GM12878 (cell line): ENCODE results near the gene ADGRE1. TPM values are rescaled to one million over a fixed set of nuclear protein-coding genes. Genes with fewer than 3 reads are reported as not detected.

Source experiments
- ATAC-seq: fragments of 200-7000 bp; cut with Tn5 transposase; 3 replicates; pipeline ENCODE4 v1.9.1; 2020; ENCODE audit warnings: mild to moderate bottlenecking, moderate library complexity
- BruUV-seq: library from RNA; stranded (reverse); fragments of 400-500 nt; replicated peaks from 2 replicates; lab custom pipeline; 2021; lab: Mats Ljungman, UMichigan
- CTCF ChIA-PET: fragments of 300-600 bp; sonication (Branson Sonifier 250); formaldehyde crosslinking; extraction: SDS; loops from one replicate; lab custom pipeline; 2021; ENCODE audit warnings: inconsistent platforms; lab: Yijun Ruan, JAX
- POLR2A ChIA-PET: fragments of 350-600 bp; formaldehyde crosslinking; extraction: SDS; loops from one replicate; lab custom pipeline; 2021; ENCODE audit warnings: inconsistent platforms; lab: Charles Lee
- RAD21 ChIA-PET: fragments of 300-600 bp; sonication (Branson Sonifier 250); formaldehyde crosslinking; loops from one replicate; lab custom pipeline; 2023; ENCODE audit warnings: antibody characterized with exemption; ENCODE audit not compliant: unreplicated experiment; lab: Charles Lee
- SMC1A ChIA-PET: fragments of 300-600 bp; sonication (Branson Sonifier 250); formaldehyde crosslinking; loops from one replicate; lab custom pipeline; 2023; ENCODE audit not compliant: unreplicated experiment, uncharacterized antibody; lab: Charles Lee
- DNase-seq: peaks from one replicate; pipeline ENCODE4 v3.0.0-alpha.2; 2011; ENCODE audit warnings: low read depth, low spot score
- FAIRE-seq: peaks from 3 replicates; lab custom pipeline; 2011; peaks lifted over from hg19 to GRCh38; lab: Jason Lieb, UNC
- H2AFZ ChIP-seq: 2 replicates; pipeline ENCODE4 v1.6.0; 2011; ENCODE audit warnings: low read depth, low read length, control low read depth; ENCODE audit not compliant: control insufficient read depth
- H3K27ac ChIP-seq: 2 replicates; pipeline ENCODE4 v1.5.1; 2011; ENCODE audit warnings: control low read depth; ENCODE audit not compliant: control insufficient read depth, insufficient read depth
- H3K27me3 ChIP-seq, 2 experiments: replicated peaks in 1 of 2; 2 replicates each; pipeline versions ENCODE4 v1.6.0 to v1.6.1; 2011; ENCODE audit warnings: low read length in 1 of 2; ENCODE audit not compliant: control insufficient read depth in 2 of 2, insufficient read depth in 2 of 2
- H3K36me3 ChIP-seq, 2 experiments: 2 replicates each; pipeline ENCODE4 v1.5.1; 2011; ENCODE audit warnings: low read length in 1 of 2; ENCODE audit not compliant: control insufficient read depth in 2 of 2, insufficient read depth in 2 of 2
- H3K4me1 ChIP-seq: 2 replicates; pipeline ENCODE4 v1.6.1; 2011; ENCODE audit warnings: mild to moderate bottlenecking, low read length, moderate library complexity, mixed read lengths; ENCODE audit not compliant: control insufficient read depth, insufficient read depth
- H3K4me2 ChIP-seq: 2 replicates; pipeline ENCODE4 v1.6.0; 2011; ENCODE audit warnings: control low read depth; ENCODE audit not compliant: control insufficient read depth, insufficient read depth
- H3K4me3 ChIP-seq: fragments of 200-600 bp; sonication (generic); 2 replicates; pipeline ENCODE4 v1.5.1; 2016
- H3K79me2 ChIP-seq: 2 replicates; pipeline ENCODE4 v1.6.0; 2011; ENCODE audit warnings: low read length; ENCODE audit not compliant: control insufficient read depth, insufficient read depth
- H3K9ac ChIP-seq: 2 replicates; pipeline ENCODE4 v1.8.0; 2011; ENCODE audit warnings: low read length, control low read depth, mixed read lengths; ENCODE audit not compliant: control insufficient read depth, insufficient read depth
- H3K9me3 ChIP-seq: replicated peaks from 3 replicates; pipeline ENCODE4 v1.5.1; 2011; ENCODE audit warnings: mild to moderate bottlenecking, low read length; ENCODE audit not compliant: control insufficient read depth, insufficient read depth
- H4K20me1 ChIP-seq: 2 replicates; pipeline ENCODE4 v1.6.0; 2011; ENCODE audit not compliant: control insufficient read depth, insufficient read depth
- ATF7 ChIP-seq: fragments of 450-650 bp; IDR thresholded peaks from 2 replicates; pipeline ENCODE4 v1.6.1; 2016; ENCODE audit warnings: low read depth, mild to moderate bottlenecking
- CEBPZ ChIP-seq: fragments of 150-350 bp; IDR thresholded peaks from 2 replicates; pipeline ENCODE4 v1.6.1; 2016; ENCODE audit warnings: low read depth, low read length
- CHD1 ChIP-seq: IDR thresholded peaks from 2 replicates; pipeline ENCODE4 v1.6.1; 2012; ENCODE audit warnings: low read depth, low read length, improper control_type of control experiment
- GABPA ChIP-seq: IDR thresholded peaks from 2 replicates; pipeline ENCODE4 v1.6.1; 2014; ENCODE audit warnings: antibody characterized with exemption, low read depth, mild to moderate bottlenecking, inconsistent platforms
- IRF5 ChIP-seq: fragments of 450-650 bp; IDR thresholded peaks from 2 replicates; pipeline ENCODE4 v1.6.1; 2017; ENCODE audit warnings: borderline replicate concordance
- POLR2AphosphoS2 ChIP-seq: IDR thresholded peaks from 2 replicates; pipeline ENCODE4 v1.6.1; 2011; ENCODE audit warnings: low read depth, mild to moderate bottlenecking, low read length, improper control_type of control experiment, moderate library complexity
- RELB ChIP-seq: fragments of 450-650 bp; IDR thresholded peaks from 2 replicates; pipeline ENCODE4 v1.6.1; 2017; ENCODE audit warnings: low read depth, mild to moderate bottlenecking, moderate library complexity
- SP1 ChIP-seq: IDR thresholded peaks from one replicate; pipeline ENCODE4 v1.6.1; 2011; ENCODE audit warnings: low read depth, low read length
- SREBF1 ChIP-seq: IDR thresholded peaks from 2 replicates; pipeline ENCODE4 v1.6.1; 2012; ENCODE audit warnings: mild to moderate bottlenecking, low read length
- SUPT20H ChIP-seq: IDR thresholded peaks from 2 replicates; pipeline ENCODE4 v1.6.1; 2011; ENCODE audit warnings: low read depth, mild to moderate bottlenecking, low read length, moderate library complexity, borderline replicate concordance; ENCODE audit not compliant: control insufficient read depth
- ZNF687 ChIP-seq: fragments of 450-650 bp; IDR thresholded peaks from 2 replicates; pipeline ENCODE4 v1.6.1; 2017; ENCODE audit warnings: mild to moderate bottlenecking, moderate library complexity
- in situ Hi-C: fragments of 300-500 bp; cut with MboI; formaldehyde crosslinking; loops from 9 replicates; pipeline ENCODE4 v1.14.3; 2018; ENCODE audit warnings: mixed read lengths
- intact Hi-C: fragments of 100-400 bp; cut with micrococcal nuclease; formaldehyde crosslinking; loops from one replicate; pipeline ENCODE4 v1.14.2; 2022; ENCODE audit not compliant: unreplicated experiment
- polyA plus RNA-seq, 11 experiments: library from polyadenylated mRNA; depleted of rRNA in 4 of 11; unstranded in 6 of 11; stranded (reverse) in 5 of 11; fragments of >200 nt; fragmentation: Nextera tagmentation in 4 of 11; fragmentation: Illumina TruSeq in 1 of 11; extraction: Ambion mirVana in 4 of 11; extraction: Trizol in 1 of 11; gene quantifications; 1 replicate in 1 of 11; 2 replicates in 10 of 11; pipeline versions ENCODE4 v1.2.1 to v1.2.3, GENCODE V29; 2011 to 2016; ENCODE audit warnings: inconsistent platforms in 2 of 11, missing spikeins in 2 of 11, low read depth in 1 of 11
- total RNA-seq, 4 experiments: library from RNA; depleted of rRNA in 3 of 4; stranded (reverse); fragments of >200 nt in 3 of 4; fragmentation: Illumina TruSeq in 1 of 4; extraction: Trizol in 1 of 4; gene quantifications; 2 replicates each; pipeline versions ENCODE4 v1.2.1 to v1.2.3, GENCODE V29; 2013 to 2021

The ADGRE1 gene
- total and polyA plus RNA-seq, 10 of the 15 experiments (the other 5 are each of a cell fraction or from before 2014, with no cell fraction given), result 7.9 to 35.7 (median 9.9) TPM

GRCh38 chr19:6903446-6903845, 16.1 kb downstream of the ADGRE1 start:
- FAIRE-seq, result no peak
- Histone ChIP-seq H3K27ac (no peak overlapping the region), H3K4me3 (no peak overlapping the region), H3K4me2 (no peak overlapping the region), H3K27me3 (no peaks in the 10 kb centered on the region), H3K9ac (no peak overlapping the region), H3K36me3 (no peaks in the 10 kb centered on the region), H3K9me3 (peaks cover 6% of the 10 kb centered on the region; the same call in 2 of the 3 replicates), H4K20me1 (no peaks in the 10 kb centered on the region), H2AFZ (no peak overlapping the region), H3K4me1 (no peaks in the 10 kb centered on the region), H3K79me2 (no peaks in the 10 kb centered on the region)
- ATAC-seq, result no peak
- BruUV-seq, result no TSS peak
- RAD21 ChIA-PET, result no interaction called here
- CTCF ChIA-PET, result interaction anchor here (0.5 kb wide), 1 partner anchor 485 kb away, joined by 3 read pairs; no protein-coding TSS in a partner anchor
- in situ Hi-C loops, result no loop called here
- POLR2A ChIA-PET, result no interaction called here
- TF ChIP-seq ZNF687 (no peak), SREBF1 (no peak), ATF7 (no peak), SP1 (no peak), CHD1 (no peak), RELB (no peak), POLR2AphosphoS2 (no peak), CEBPZ (no peak), GABPA (no peak), IRF5 (no peak), SUPT20H (no peak)
- SMC1A ChIA-PET, result no interaction called here
- intact Hi-C loops, result no loop called here
- no peak for DNase-seq
